Lung (tissue), 12 donors: ENCODE results near the gene FITM1. TPM values are rescaled to one million over a fixed set of nuclear protein-coding genes. Genes with fewer than 3 reads are reported as not detected.

Experiments used
- ATAC-seq: fragments of 200-7000 bp; cut with Tn5 transposase; one replicate; pipeline ENCODE4 v1.9.1; 2020; ENCODE audit warnings: moderate number of reproducible peaks; ENCODE audit not compliant: insufficient read depth, low FRiP score
- DNase-seq, 3 donors: peaks; one replicate each; pipeline ENCODE4 v3.0.0-alpha.2; 2013 to 2017
- H3K27ac ChIP-seq, 2 donors: one replicate each; pipeline ENCODE4 v1.5.1; 2013; ENCODE audit warnings: mild to moderate bottlenecking in 2 of 2, moderate library complexity in 2 of 2, control low read depth in 1 of 2, inconsistent platforms in 1 of 2, low read depth in 1 of 2, low read length in 1 of 2
- H3K27me3 ChIP-seq, 3 donors: one replicate each; pipeline ENCODE4 v1.5.1; 2013; ENCODE audit warnings: low read length in 2 of 3; ENCODE audit not compliant: control insufficient read depth in 3 of 3, insufficient read depth in 3 of 3
- H3K36me3 ChIP-seq, 4 donors: one replicate each; pipeline ENCODE4 v1.5.1; 2013; ENCODE audit warnings: low read length in 4 of 4, mild to moderate bottlenecking in 1 of 4, moderate library complexity in 1 of 4; ENCODE audit not compliant: control insufficient read depth in 4 of 4, insufficient read depth in 4 of 4
- H3K4me1 ChIP-seq, 5 donors: one replicate each; pipeline ENCODE4 v1.5.1; 2013; ENCODE audit warnings: low read length in 5 of 5, mild to moderate bottlenecking in 2 of 5, moderate library complexity in 1 of 5; ENCODE audit not compliant: control insufficient read depth in 5 of 5, insufficient read depth in 5 of 5
- H3K4me3 ChIP-seq: one replicate; pipeline ENCODE4 v1.5.1; 2013; ENCODE audit warnings: mild to moderate bottlenecking, control low read depth, moderate library complexity
- H3K9ac ChIP-seq, 2 donors: one replicate each; pipeline ENCODE4 v1.5.1; 2013; ENCODE audit warnings: low read length in 2 of 2, control low read depth in 1 of 2; ENCODE audit not compliant: insufficient read depth in 1 of 2
- H3K9me3 ChIP-seq, 4 donors: one replicate each; pipeline ENCODE4 v1.5.1; 2013; ENCODE audit warnings: low read length in 3 of 4, mild to moderate bottlenecking in 1 of 4, moderate library complexity in 1 of 4; ENCODE audit not compliant: control insufficient read depth in 4 of 4, insufficient read depth in 3 of 4
- WGBS, 2 donors: extraction: QIAGEN DNeasy Blood & Tissue Kit; methylation state at CpG; one replicate each; pipeline ENCODE4 v1.1.7; 2013; 5-methylcytosine and 5-hydroxymethylcytosine counted together
- polyA plus RNA-seq, 2 donors: library from polyadenylated mRNA; stranded (reverse); fragments of 200-250 nt; gene quantifications; one replicate each; pipeline ENCODE4 v1.2.1, GENCODE V29; 2013
- total RNA-seq, 2 donors: library from RNA; depleted of rRNA in 1 of 2; stranded (reverse); fragments of >200 nt in 1 of 2; gene quantifications; one replicate each; pipeline ENCODE4 v1.2.1, GENCODE V29; 2014 to 2021
- TF ChIP-seq, protein P1 (sequence below): IDR thresholded peaks from 2 replicates; pipeline ENCODE4 v1.5.1; 2012; ENCODE audit warnings: mild to moderate bottlenecking; ENCODE audit errors: control extremely low read depth, extremely low read depth
- donor health status: control.
- donor health status: control.
- donor health status: Bipolar disorder and iron deficiency.
- donor health status: healthy.
- donor health status: DM: yes; HTN: yes; CAD: no.

Gene FITM1
- total and polyA plus RNA-seq, 4 donors = 0.48 to 1.4 (median 0.88) TPM

DNA sequence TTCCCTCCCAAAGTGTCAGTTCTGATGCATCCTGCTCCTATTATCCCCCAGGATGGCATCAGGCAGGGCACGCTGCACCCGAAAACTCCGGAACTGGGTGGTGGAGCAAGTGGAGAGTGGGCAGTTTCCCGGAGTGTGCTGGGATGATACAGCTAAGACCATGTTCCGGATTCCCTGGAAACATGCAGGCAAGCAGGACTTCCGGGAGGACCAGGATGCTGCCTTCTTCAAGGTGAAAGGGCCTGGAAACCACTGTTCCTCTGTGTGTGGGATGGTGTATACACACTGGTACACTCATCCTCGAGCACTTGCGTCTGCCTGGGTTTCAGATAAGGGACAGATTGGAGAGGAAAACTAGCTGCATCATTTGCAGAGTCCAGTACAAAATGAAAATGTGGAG lies 31.6 kb downstream of the FITM1 start:
- WGBS, 2 donors = 42 to 64% methylated on average over 8 of the region's 8 CpGs
- ATAC-seq (no peak), DNase-seq (no peak)
- Histone ChIP-seq H3K4me1 (peaks cover 0 to 15% (median 8%) of the 10 kb centered on the region in 5 donors), H3K9ac (peak overlapping the region in 1 of 2 donors; percentile 92), H3K36me3 (peaks cover 25 to 59% (median 40%) of the 10 kb centered on the region in 4 donors), H3K27me3 (no peaks in the 10 kb centered on the region), H3K27ac (peak overlapping the region; percentile 4 to 94), H3K4me3 (peak overlapping the region; percentile 60), H3K9me3 (no peaks in the 10 kb centered on the region)
- TF ChIP-seq, protein P1, sequence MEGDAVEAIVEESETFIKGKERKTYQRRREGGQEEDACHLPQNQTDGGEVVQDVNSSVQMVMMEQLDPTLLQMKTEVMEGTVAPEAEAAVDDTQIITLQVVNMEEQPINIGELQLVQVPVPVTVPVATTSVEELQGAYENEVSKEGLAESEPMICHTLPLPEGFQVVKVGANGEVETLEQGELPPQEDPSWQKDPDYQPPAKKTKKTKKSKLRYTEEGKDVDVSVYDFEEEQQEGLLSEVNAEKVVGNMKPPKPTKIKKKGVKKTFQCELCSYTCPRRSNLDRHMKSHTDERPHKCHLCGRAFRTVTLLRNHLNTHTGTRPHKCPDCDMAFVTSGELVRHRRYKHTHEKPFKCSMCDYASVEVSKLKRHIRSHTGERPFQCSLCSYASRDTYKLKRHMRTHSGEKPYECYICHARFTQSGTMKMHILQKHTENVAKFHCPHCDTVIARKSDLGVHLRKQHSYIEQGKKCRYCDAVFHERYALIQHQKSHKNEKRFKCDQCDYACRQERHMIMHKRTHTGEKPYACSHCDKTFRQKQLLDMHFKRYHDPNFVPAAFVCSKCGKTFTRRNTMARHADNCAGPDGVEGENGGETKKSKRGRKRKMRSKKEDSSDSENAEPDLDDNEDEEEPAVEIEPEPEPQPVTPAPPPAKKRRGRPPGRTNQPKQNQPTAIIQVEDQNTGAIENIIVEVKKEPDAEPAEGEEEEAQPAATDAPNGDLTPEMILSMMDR = no peak

DNA sequence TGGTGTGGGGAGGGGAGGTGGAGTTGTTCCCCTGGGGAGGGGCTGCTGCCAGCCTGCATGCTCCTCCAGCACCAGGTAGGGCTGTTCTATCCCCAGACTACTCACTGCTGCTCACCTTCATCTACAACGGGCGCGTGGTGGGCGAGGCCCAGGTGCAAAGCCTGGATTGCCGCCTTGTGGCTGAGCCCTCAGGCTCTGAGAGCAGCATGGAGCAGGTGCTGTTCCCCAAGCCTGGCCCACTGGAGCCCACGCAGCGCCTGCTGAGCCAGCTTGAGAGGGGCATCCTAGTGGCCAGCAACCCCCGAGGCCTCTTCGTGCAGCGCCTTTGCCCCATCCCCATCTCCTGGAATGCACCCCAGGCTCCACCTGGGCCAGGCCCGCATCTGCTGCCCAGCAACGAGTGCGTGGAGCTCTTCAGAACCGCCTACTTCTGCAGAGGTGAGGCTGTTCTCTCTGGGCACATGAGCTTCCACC lies 34.1 kb downstream of the FITM1 start:
- no peak overlapping the region for H3K27ac ChIP-seq
- H3K9me3 ChIP-seq = no peaks in the 10 kb centered on the region
- H3K4me1 ChIP-seq = peaks cover 0 to 15% (median 8%) of the 10 kb centered on the region in 5 donors
- no peak overlapping the region for H3K4me3 ChIP-seq
- 90 to 97% methylated on average over 14 of the region's 14 CpGs for WGBS, 2 donors
- peak in 1 of 3 donors; percentile 11 for DNase-seq
- H3K9ac ChIP-seq = no peak overlapping the region
- no peak for ATAC-seq
- TF ChIP-seq, protein P1 = no peak
- H3K27me3 ChIP-seq = no peaks in the 10 kb centered on the region
- peaks cover 22 to 52% (median 41%) of the 10 kb centered on the region in 4 donors for H3K36me3 ChIP-seq

DNA sequence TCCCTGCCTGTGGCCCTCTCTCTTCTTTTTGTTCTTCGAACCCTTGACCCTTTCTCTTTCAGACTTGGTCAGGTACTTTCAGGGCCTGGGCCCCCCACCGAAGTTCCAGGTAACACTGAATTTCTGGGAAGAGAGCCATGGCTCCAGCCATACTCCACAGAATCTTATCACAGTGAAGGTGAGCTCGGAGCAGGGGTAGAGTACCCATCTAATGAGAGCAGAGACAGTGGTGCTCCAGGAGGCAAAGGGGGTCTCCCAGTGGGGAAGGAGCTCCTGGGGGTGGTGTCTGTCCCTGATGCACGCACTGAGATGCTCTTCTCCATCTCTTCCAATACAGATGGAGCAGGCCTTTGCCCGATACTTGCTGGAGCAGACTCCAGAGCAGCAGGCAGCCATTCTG lies 35.3 kb downstream of the FITM1 start:
- TF ChIP-seq, protein P1 = no peak
- peaks cover 0 to 13% (median 8%) of the 10 kb centered on the region in 5 donors for H3K4me1 ChIP-seq
- H3K4me3 ChIP-seq = no peak overlapping the region
- DNase-seq (no peak), ATAC-seq (no peak)
- no peak overlapping the region for H3K9ac ChIP-seq
- peak overlapping the region in 1 of 2 donors; percentile 34 for H3K27ac ChIP-seq
- no peaks in the 10 kb centered on the region for H3K27me3 ChIP-seq
- peaks cover 22 to 46% (median 34%) of the 10 kb centered on the region in 4 donors for H3K36me3 ChIP-seq
- WGBS, 2 donors = 83 to 94% methylated on average over 5 of the region's 5 CpGs
- no peaks in the 10 kb centered on the region for H3K9me3 ChIP-seq
